Pancreas (tissue), 10 donors: Measurements from ENCODE around the gene LRMDA. TPM values are rescaled to one million over a fixed set of nuclear protein-coding genes. Genes with fewer than 3 reads are reported as not detected.

Experiments used
- ATAC-seq, 4 donors: fragments of 200-7000 bp; cut with Tn5 transposase; one replicate each; pipeline versions ENCODE4 v1.8.0 to v1.9.1; 2020; ENCODE audit warnings: mild to moderate bottlenecking in 4 of 4, moderate library complexity in 4 of 4
- DNase-seq, 6 donors: peaks; one replicate each; pipeline ENCODE4 v3.0.0-alpha.2; 2020
- FAIRE-seq: peaks from 2 replicates; lab custom pipeline; 2012; peaks lifted over from hg19 to GRCh38; lab: Jason Lieb, UNC
- H3K27ac ChIP-seq, 4 donors: fragments of 200-600 bp; sonication (generic); 1 replicate in 3 of 4; 2 replicates in 1 of 4; pipeline versions ENCODE4 v1.5.0 to v1.8.0; 2020
- H3K27me3 ChIP-seq, 4 donors: fragments of 200-600 bp; one replicate each; pipeline ENCODE4 v1.8.0; 2021
- H3K36me3 ChIP-seq, 3 donors: fragments of 200-600 bp; sonication (generic) in 1 of 3; one replicate each; pipeline versions ENCODE4 v1.5.0 to v1.8.0; 2020 to 2021
- H3K4me1 ChIP-seq, 3 donors: fragments of 200-600 bp; one replicate each; pipeline ENCODE4 v1.8.0; 2021
- H3K4me3 ChIP-seq, 4 donors: fragments of 200-600 bp; sonication (generic) in 2 of 4; one replicate each; pipeline versions ENCODE4 v1.5.0 to v1.8.0; 2020 to 2021
- H3K9me3 ChIP-seq, 4 donors: fragments of 200-600 bp; one replicate each; pipeline ENCODE4 v1.8.0; 2021
- WGBS, 2 donors: extraction: QIAGEN DNeasy Blood & Tissue Kit; methylation state at CpG; one replicate each; pipeline ENCODE4 v1.1.7; 2013; 5-methylcytosine and 5-hydroxymethylcytosine counted together
- intact Hi-C, 3 donors: fragments of 100-400 bp; cut with DNase I; formaldehyde crosslinking; loops; one replicate each; pipeline versions ENCODE4 v1.11.1 to v1.14.2; 2022
- polyA plus RNA-seq, 2 donors: library from polyadenylated mRNA; stranded (reverse); fragments of 200-250 nt; gene quantifications; one replicate each; pipeline ENCODE4 v1.2.3, GENCODE V29; 2013
- total RNA-seq, 6 donors: library from RNA; stranded (reverse); fragmentation: NEBNext Ultra II Directional in 4 of 6; extraction: Animal tissue kit (Norgen Biotek cat#: 25700) in 4 of 6; gene quantifications; one replicate each; pipeline versions ENCODE4 v1.2.1 to v1.2.4, GENCODE V29; 2021 to 2023
- TF ChIP-seq, protein P1 (sequence below), 4 donors: fragments of 200-600 bp; sonication (generic) in 3 of 4; IDR thresholded peaks; one replicate each; pipeline versions ENCODE4 v1.5.0 to v1.8.0; 2021; ENCODE audit warnings: antibody characterized with exemption in 4 of 4
- donor health status: healthy with polysubstance abuse.
- donor health status: DM: no; HTN: no; CAD: no; lungs with moderate emphysema.
- donor health status: DM: no; HTN: no; CAD: no.
- donor health status: control.
- donor health status: control.
- donor health status: Bipolar disorder and iron deficiency.
- donor health status: DM: yes; HTN: yes; CAD: no.
- donor health status: DM: no; HTN: no; CAD: no.
- donor health status: DM: no; HTN: no; CAD: no.
- donor health status: DM: yes; HTN: yes; CAD: no.

The LRMDA gene
- total and polyA plus RNA-seq, 8 donors, result 4.6 to 21.2 (median 13.4) TPM

- WGBS, 2 donors, result 95% methylated on average over 2 of the region's 2 CpGs
- TF ChIP-seq, protein P1, sequence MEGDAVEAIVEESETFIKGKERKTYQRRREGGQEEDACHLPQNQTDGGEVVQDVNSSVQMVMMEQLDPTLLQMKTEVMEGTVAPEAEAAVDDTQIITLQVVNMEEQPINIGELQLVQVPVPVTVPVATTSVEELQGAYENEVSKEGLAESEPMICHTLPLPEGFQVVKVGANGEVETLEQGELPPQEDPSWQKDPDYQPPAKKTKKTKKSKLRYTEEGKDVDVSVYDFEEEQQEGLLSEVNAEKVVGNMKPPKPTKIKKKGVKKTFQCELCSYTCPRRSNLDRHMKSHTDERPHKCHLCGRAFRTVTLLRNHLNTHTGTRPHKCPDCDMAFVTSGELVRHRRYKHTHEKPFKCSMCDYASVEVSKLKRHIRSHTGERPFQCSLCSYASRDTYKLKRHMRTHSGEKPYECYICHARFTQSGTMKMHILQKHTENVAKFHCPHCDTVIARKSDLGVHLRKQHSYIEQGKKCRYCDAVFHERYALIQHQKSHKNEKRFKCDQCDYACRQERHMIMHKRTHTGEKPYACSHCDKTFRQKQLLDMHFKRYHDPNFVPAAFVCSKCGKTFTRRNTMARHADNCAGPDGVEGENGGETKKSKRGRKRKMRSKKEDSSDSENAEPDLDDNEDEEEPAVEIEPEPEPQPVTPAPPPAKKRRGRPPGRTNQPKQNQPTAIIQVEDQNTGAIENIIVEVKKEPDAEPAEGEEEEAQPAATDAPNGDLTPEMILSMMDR (IDR thresholded peaks at IDR 0.05), result no peak
Measured at GRCh38 chr10:75572478-75572877, 141.1 kb downstream of the LRMDA start.

GRCh38 chr10:75575940-75576339 is 144.5 kb downstream of the LRMDA start:
- intact Hi-C loops, result no loop called here
- ATAC-seq (no peak), FAIRE-seq (no peak)

More at GRCh38 chr10:75572478-75572877, 141.1 kb downstream of the LRMDA start:
- no peak for DNase-seq
- no peak for FAIRE-seq
- no peaks in the 10 kb centered on the region for H3K36me3 ChIP-seq
- no peaks in the 10 kb centered on the region for H3K27me3 ChIP-seq
- no peak overlapping the region for H3K27ac ChIP-seq
- no peaks in the 10 kb centered on the region for H3K9me3 ChIP-seq
- H3K4me3 ChIP-seq, result no peak overlapping the region
- no peak for ATAC-seq
- peaks cover 0 to 6% (median 0%) of the 10 kb centered on the region in 3 donors for H3K4me1 ChIP-seq
- intact Hi-C loops, result no loop called here

GRCh38 chr10:75582102-75582501 is 150.7 kb downstream of the LRMDA start:
- FAIRE-seq (no peak), ATAC-seq (no peak), DNase-seq (no peak)
- Histone ChIP-seq H3K27ac (no peak overlapping the region), H3K4me1 (no peaks in the 10 kb centered on the region), H3K36me3 (no peaks in the 10 kb centered on the region), H3K9me3 (no peaks in the 10 kb centered on the region), H3K27me3 (no peaks in the 10 kb centered on the region), H3K4me3 (no peak overlapping the region)
- intact Hi-C loops, result no loop called here
- WGBS, 2 donors, result 96 to 100% methylated on average over 1 of the region's 1 CpG
- TF ChIP-seq, protein P1 (IDR thresholded peaks at IDR 0.05), result no peak

More at GRCh38 chr10:75575940-75576339, 144.5 kb downstream of the LRMDA start:
- H3K4me3 ChIP-seq, result no peak overlapping the region
- H3K27ac ChIP-seq, result no peak overlapping the region
- no peaks in the 10 kb centered on the region for H3K27me3 ChIP-seq
- DNase-seq, result no peak
- H3K36me3 ChIP-seq, result no peaks in the 10 kb centered on the region
- H3K9me3 ChIP-seq, result no peaks in the 10 kb centered on the region
- 74 to 80% methylated on average over 4 of the region's 4 CpGs for WGBS, 2 donors
- H3K4me1 ChIP-seq, result no peaks in the 10 kb centered on the region
- TF ChIP-seq, protein P1 (IDR thresholded peaks at IDR 0.05), result no peak

- no peak for ATAC-seq
- Histone ChIP-seq H3K36me3 (no peaks in the 10 kb centered on the region), H3K4me1 (no peaks in the 10 kb centered on the region), H3K4me3 (no peak overlapping the region), H3K27ac (no peak overlapping the region), H3K27me3 (no peaks in the 10 kb centered on the region), H3K9me3 (peaks cover 0 to 4% (median 0%) of the 10 kb centered on the region in 4 donors)
- 100% methylated on average over 1 of the region's 1 CpG for WGBS, 2 donors
- intact Hi-C loops, result no loop called here
- no peak for FAIRE-seq
- no peak for DNase-seq
- TF ChIP-seq, protein P1 (IDR thresholded peaks at IDR 0.05), result no peak
Measured at GRCh38 chr10:75585294-75585693, 153.9 kb downstream of the LRMDA start.

DNA sequence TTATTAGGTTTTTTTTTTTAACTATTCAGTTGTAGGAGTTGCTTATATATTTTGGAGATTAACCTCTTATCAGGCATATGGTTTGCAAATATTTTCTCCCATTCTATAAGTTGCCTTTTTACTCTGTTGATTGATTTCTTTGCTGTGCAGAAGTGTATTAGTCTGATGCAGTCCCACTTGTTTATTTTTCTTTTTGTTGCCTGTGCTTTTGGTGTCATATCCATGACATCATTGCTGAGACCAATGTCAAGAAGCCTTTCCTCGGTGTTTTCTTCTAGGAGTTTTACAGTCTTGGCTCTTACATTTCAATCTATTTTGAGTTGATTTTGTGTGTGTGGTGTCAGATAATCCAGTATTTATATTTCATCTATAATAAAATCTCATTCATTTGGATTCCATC is 155.4 kb downstream of the LRMDA start:
- Histone ChIP-seq H3K36me3 (no peaks in the 10 kb centered on the region), H3K27ac (no peak overlapping the region), H3K27me3 (no peaks in the 10 kb centered on the region), H3K4me3 (no peak overlapping the region), H3K9me3 (peaks cover 0 to 4% (median 0%) of the 10 kb centered on the region in 4 donors), H3K4me1 (no peaks in the 10 kb centered on the region)
- intact Hi-C loops, result no loop called here
- TF ChIP-seq, protein P1 (IDR thresholded peaks at IDR 0.05), result no peak
- FAIRE-seq (no peak), DNase-seq (no peak), ATAC-seq (no peak)
- WGBS, 2 donors, result 95 to 96% methylated on average over 1 of the region's 1 CpG
